ENCODE measurements around the gene CTBP2.

CTBP2 gene

GRCh38 chr10:125102246-125102645 lies 58.1 kb downstream of the CTBP2 start:
- no peak for DNase-seq

GRCh38 chr10:125101581-125101980 lies 58.8 kb downstream of the CTBP2 start:
- no peak for DNase-seq

- DNase-seq: no peak
These were observed 59.3 kb downstream of the CTBP2 start for GRCh38 chr10:125101049-125101448.

- no peak for DNase-seq
These were observed 62.8 kb downstream of the CTBP2 start for GRCh38 chr10:125097409-125098070.

- no peak for DNase-seq
These were observed 63.4 kb downstream of the CTBP2 start for GRCh38 chr10:125096975-125097374.

GRCh38 chr10:125096371-125096770 lies 64.0 kb downstream of the CTBP2 start:
- no peak for DNase-seq

- DNase-seq: no peak
These were observed 64.6 kb downstream of the CTBP2 start for GRCh38 chr10:125095776-125096175.

GRCh38 chr10:125095228-125095627 lies 65.1 kb downstream of the CTBP2 start:
- DNase-seq: no peak

GRCh38 chr10:125094806-125095205 lies 65.6 kb downstream of the CTBP2 start:
- no peak for DNase-seq

GRCh38 chr10:125093974-125094705 lies 66.2 kb downstream of the CTBP2 start:
- no peak for DNase-seq

GRCh38 chr10:125093199-125093973 lies 67.0 kb downstream of the CTBP2 start:
- DNase-seq: no peak

GRCh38 chr10:125092564-125093031 lies 67.8 kb downstream of the CTBP2 start:
- no peak for DNase-seq

GRCh38 chr10:125091891-125092290 lies 68.5 kb downstream of the CTBP2 start:
- no peak for DNase-seq

GRCh38 chr10:125089469-125089868 lies 70.9 kb downstream of the CTBP2 start:
- no peak for DNase-seq

GRCh38 chr10:125087897-125088215 lies 72.5 kb downstream of the CTBP2 start:
- no peak for DNase-seq

- no peak for DNase-seq
These were observed 73.0 kb downstream of the CTBP2 start for GRCh38 chr10:125087191-125087896.

- DNase-seq: no peak
These were observed 73.7 kb downstream of the CTBP2 start for GRCh38 chr10:125086691-125087090.

GRCh38 chr10:125085258-125086054 lies 74.9 kb downstream of the CTBP2 start:
- no peak for DNase-seq

- DNase-seq: no peak
These were observed 75.6 kb downstream of the CTBP2 start for GRCh38 chr10:125084614-125085257.

- no peak for DNase-seq
These were observed 76.2 kb downstream of the CTBP2 start for GRCh38 chr10:125084191-125084613.

GRCh38 chr10:125083576-125083920 lies 76.8 kb downstream of the CTBP2 start:
- no peak for DNase-seq

All from NCI-H2107 (cell line).